ENCODE data around the gene SASH1. TPM values are rescaled to one million over a fixed set of nuclear protein-coding genes. Genes with fewer than 3 reads are reported as not detected.
"Not testable (repeated sequence)": the region's sequence is repeated elsewhere in the genome, so short reads cannot be mapped to it uniquely, and the experiment has no call there.

SASH1 gene
- total and polyA plus RNA-seq, 5 donors from 2014 or later, result 0.06 TPM; not detected in 4

DNA sequence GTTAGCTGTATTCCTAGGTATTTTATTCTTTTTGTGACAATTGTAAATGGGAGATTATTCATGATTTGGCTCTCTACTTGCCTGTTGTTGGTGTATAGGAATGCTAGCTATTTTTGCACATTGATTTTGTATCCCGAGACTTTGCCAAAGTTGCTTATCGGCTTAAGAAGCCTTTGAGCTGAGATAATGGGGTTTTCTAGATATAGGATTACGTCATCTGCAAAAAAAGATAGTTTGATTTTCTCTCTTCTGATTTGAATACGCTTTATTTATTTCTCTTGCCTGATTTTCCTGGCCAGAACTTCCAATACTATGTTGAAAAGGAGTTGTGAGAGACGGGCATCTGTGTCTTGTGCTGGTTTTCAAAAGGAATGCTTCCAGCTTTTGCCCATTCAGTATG is 241.0 kb downstream of the SASH1 start:
- H3K4me3 Mint-ChIP-seq, result no peak overlapping the region
- H3K9me3 ChIP-seq (ENCODE audit: control insufficient read depth in 2 of 2, low read length in 2 of 2), result no peaks in the 10 kb centered on the region
- no peak for DNase-seq
- H3K27ac ChIP-seq (ENCODE audit: insufficient read depth, low read length, poor library complexity, severe bottlenecking), result no peak overlapping the region
- peaks cover 5% of the 10 kb centered on the region for H3K36me3 Mint-ChIP-seq
- no peak overlapping the region for H3K4me3 ChIP-seq (ENCODE audit: low read depth, low read length)
- H3K36me3 ChIP-seq (ENCODE audit: control insufficient read depth, insufficient read depth, low read length), result no peaks in the 10 kb centered on the region
- no peaks in the 10 kb centered on the region for H3K4me1 Mint-ChIP-seq
- no peak overlapping the region for H3K27ac Mint-ChIP-seq
- peaks cover 8% of the 10 kb centered on the region for H3K27me3 ChIP-seq (ENCODE audit: control insufficient read depth, insufficient read depth, low read length)
- H3K27me3 Mint-ChIP-seq, result peaks cover 31% of the 10 kb centered on the region
- no peak for ATAC-seq (ENCODE audit: low read depth in 2 of 2)
- peaks cover 2 to 22% (median 10%) of the 10 kb centered on the region in 7 donors for H3K9me3 Mint-ChIP-seq
- H3K4me1 ChIP-seq (ENCODE audit: control insufficient read depth, insufficient read depth, low read length, poor library complexity, severe bottlenecking), result no peaks in the 10 kb centered on the region

DNA sequence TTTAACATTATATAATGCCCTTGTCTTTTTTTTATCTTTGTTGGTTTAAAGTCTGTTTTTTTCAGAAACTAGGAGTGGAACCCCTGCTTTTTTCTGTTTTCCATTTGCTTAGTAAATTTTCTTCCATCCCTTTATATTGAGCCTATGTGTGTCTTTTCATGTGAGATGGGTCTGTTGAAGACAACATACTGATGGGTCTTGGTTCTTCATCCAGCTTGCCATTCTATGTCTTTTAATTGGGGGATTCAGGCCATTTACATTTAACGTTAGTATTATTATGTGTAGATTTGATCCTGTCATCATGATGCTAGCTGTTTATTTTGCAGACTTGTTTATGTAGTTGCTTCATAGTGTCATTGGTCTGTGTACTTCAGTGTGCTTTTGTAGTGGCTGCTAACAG is 243.0 kb downstream of the SASH1 start:
- not testable (repeated sequence) for H3K9me3 ChIP-seq (ENCODE audit: control insufficient read depth in 2 of 2, low read length in 2 of 2); H3K27ac ChIP-seq (ENCODE audit: insufficient read depth, low read length, poor library complexity, severe bottlenecking); H3K4me1 Mint-ChIP-seq; H3K36me3 ChIP-seq (ENCODE audit: control insufficient read depth, insufficient read depth, low read length); H3K4me1 ChIP-seq (ENCODE audit: control insufficient read depth, insufficient read depth, low read length, poor library complexity, severe bottlenecking); H3K36me3 Mint-ChIP-seq; H3K27ac Mint-ChIP-seq; ATAC-seq (ENCODE audit: low read depth in 2 of 2); H3K4me3 Mint-ChIP-seq; H3K27me3 ChIP-seq (ENCODE audit: control insufficient read depth, insufficient read depth, low read length); DNase-seq; H3K4me3 ChIP-seq (ENCODE audit: low read depth, low read length)
- H3K27me3 Mint-ChIP-seq, result peaks cover 20% of the 10 kb centered on the region
- peaks cover 2 to 27% (median 10%) of the 10 kb centered on the region in 7 donors for H3K9me3 Mint-ChIP-seq

DNA sequence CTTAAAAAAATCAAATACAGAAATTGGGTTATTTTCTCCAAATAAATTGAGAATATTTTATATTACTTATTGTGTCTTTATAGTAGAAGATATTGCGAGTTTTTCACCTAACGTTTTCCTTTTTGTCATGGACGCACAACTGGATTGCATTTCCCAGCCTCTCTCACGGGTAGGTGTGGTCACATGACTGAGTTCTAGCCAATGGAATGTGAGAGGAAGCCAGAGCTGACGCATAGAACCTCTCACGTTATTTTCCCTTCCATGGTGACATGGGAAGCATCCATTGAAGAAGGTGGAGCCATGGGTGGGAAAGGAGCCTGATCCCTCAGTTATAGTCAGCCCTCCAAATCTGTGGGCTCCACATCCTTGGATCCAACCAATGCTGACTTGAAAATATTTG is 248.2 kb downstream of the SASH1 start:
- no peaks in the 10 kb centered on the region for H3K36me3 Mint-ChIP-seq
- no peaks in the 10 kb centered on the region for H3K4me1 Mint-ChIP-seq

DNA sequence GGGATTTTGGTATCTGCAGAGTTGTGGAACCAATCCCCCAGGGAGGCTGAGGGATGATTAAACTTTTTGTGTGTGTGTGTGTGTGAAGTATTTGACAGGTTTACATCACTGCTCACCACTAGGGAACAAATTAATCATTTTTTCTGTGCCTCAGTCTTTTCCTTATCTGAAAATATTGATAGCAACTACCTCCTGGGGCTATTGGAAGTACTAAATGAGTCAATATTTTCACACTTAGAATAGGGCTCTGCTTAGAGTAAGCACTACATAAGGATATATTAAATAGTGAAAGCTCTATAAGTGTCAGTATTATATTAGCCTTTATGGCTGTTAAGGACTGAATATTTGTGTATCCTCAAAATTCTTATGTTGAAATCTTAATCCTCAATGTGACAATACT is 249.0 kb downstream of the SASH1 start:
- Histone ChIP-seq H3K4me3 (ENCODE audit: low read depth, low read length) (no peak overlapping the region), H3K4me1 (ENCODE audit: control insufficient read depth, insufficient read depth, low read length, poor library complexity, severe bottlenecking) (no peaks in the 10 kb centered on the region), H3K27ac (ENCODE audit: insufficient read depth, low read length, poor library complexity, severe bottlenecking) (no peak overlapping the region), H3K36me3 (ENCODE audit: control insufficient read depth, insufficient read depth, low read length) (no peaks in the 10 kb centered on the region), H3K27me3 (ENCODE audit: control insufficient read depth, insufficient read depth, low read length) (no peaks in the 10 kb centered on the region), H3K9me3 (ENCODE audit: control insufficient read depth in 2 of 2, low read length in 2 of 2) (no peaks in the 10 kb centered on the region)
- Mint-ChIP-seq H3K36me3 (no peaks in the 10 kb centered on the region), H3K4me1 (no peaks in the 10 kb centered on the region), H3K27me3 (peaks cover 17% of the 10 kb centered on the region), H3K9me3 (peaks cover 0 to 5% (median 3%) of the 10 kb centered on the region in 7 donors), H3K27ac (no peak overlapping the region), H3K4me3 (no peak overlapping the region)
- DNase-seq (no peak), ATAC-seq (ENCODE audit: low read depth in 2 of 2) (no peak)

More for the DNA sequence above, 248.2 kb downstream of the SASH1 start:
- Histone ChIP-seq H3K27ac (ENCODE audit: insufficient read depth, low read length, poor library complexity, severe bottlenecking) (no peak overlapping the region), H3K27me3 (ENCODE audit: control insufficient read depth, insufficient read depth, low read length) (no peaks in the 10 kb centered on the region), H3K36me3 (ENCODE audit: control insufficient read depth, insufficient read depth, low read length) (no peaks in the 10 kb centered on the region), H3K9me3 (ENCODE audit: control insufficient read depth in 2 of 2, low read length in 2 of 2) (no peaks in the 10 kb centered on the region), H3K4me3 (ENCODE audit: low read depth, low read length) (no peak overlapping the region), H3K4me1 (ENCODE audit: control insufficient read depth, insufficient read depth, low read length, poor library complexity, severe bottlenecking) (no peaks in the 10 kb centered on the region)
- no peak for DNase-seq
- no peak for ATAC-seq (ENCODE audit: low read depth in 2 of 2)
- H3K9me3 Mint-ChIP-seq, result peaks cover 0 to 11% (median 5%) of the 10 kb centered on the region in 7 donors
- peaks cover 16% of the 10 kb centered on the region for H3K27me3 Mint-ChIP-seq
- H3K4me3 Mint-ChIP-seq, result no peak overlapping the region
- no peak overlapping the region for H3K27ac Mint-ChIP-seq

DNA sequence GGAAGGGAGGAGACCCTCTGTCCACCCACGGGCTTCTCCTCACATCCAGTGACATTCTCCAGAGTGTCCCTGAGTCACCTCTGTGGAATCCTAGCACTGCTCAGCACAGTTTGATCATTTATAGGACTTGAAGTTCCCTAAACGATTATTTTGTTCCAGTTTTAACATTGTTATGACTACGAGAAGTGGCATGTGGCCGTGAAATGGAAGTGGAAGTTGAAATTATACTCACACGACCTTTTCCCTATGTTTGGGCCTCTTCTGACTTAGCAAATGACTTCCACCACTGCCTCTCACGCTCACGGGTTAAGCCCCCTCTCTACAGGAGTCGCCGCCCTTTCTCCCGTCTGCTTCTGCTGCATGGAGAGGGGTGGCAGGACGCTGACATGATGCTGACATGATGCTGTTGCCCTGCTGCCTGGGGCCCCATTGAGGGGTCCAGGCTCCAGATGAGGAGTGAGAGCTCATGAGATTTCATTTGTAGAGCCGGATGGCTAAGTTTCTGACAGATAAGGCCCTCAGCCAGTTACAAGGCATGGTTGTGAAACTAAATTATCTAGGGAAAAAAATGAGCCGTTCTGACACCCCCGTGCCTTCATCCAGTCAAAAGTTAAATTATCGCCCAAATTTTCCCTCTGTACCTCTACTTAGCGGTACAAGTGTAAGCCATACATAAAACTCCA is 250.6 kb downstream of the SASH1 start:
- Histone ChIP-seq H3K36me3 (ENCODE audit: control insufficient read depth, insufficient read depth, low read length) (no peaks in the 10 kb centered on the region), H3K27me3 (ENCODE audit: control insufficient read depth, insufficient read depth, low read length) (peaks cover 3% of the 10 kb centered on the region), H3K4me1 (ENCODE audit: control insufficient read depth, insufficient read depth, low read length, poor library complexity, severe bottlenecking) (no peaks in the 10 kb centered on the region), H3K27ac (ENCODE audit: insufficient read depth, low read length, poor library complexity, severe bottlenecking) (no peak overlapping the region), H3K9me3 (ENCODE audit: control insufficient read depth in 2 of 2, low read length in 2 of 2) (no peaks in the 10 kb centered on the region), H3K4me3 (ENCODE audit: low read depth, low read length) (no peak overlapping the region)
- H3K36me3 Mint-ChIP-seq, result no peaks in the 10 kb centered on the region
- H3K4me3 Mint-ChIP-seq, result no peak overlapping the region
- no peak overlapping the region for H3K27ac Mint-ChIP-seq
- no peak for ATAC-seq (ENCODE audit: low read depth in 2 of 2)
- DNase-seq, result no peak
- peaks cover 26% of the 10 kb centered on the region for H3K27me3 Mint-ChIP-seq
- H3K9me3 Mint-ChIP-seq, result peaks cover 0 to 5% (median 1%) of the 10 kb centered on the region in 7 donors
- no peaks in the 10 kb centered on the region for H3K4me1 Mint-ChIP-seq

DNA sequence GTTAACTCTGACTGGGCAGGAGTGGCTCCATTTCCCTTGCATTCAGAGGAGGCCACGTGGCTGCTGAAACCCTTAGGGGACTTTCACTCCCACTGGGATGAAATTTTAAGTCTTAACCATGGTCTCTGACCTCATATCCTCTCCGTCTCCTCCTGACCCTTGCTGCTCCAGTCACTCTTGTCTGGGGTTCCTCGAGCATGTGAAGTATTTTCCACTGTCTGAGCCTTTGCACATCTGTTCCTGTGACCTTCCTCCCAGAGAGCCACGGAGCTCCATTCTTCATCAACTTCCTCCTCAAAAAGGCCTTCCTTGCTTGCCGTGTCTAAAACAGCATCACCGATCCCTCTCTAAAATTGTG is 251.2 kb downstream of the SASH1 start:
- Mint-ChIP-seq H3K4me3 (no peak overlapping the region), H3K27me3 (peaks cover 22% of the 10 kb centered on the region), H3K4me1 (no peaks in the 10 kb centered on the region), H3K36me3 (no peaks in the 10 kb centered on the region), H3K27ac (no peak overlapping the region), H3K9me3 (peaks cover 0 to 5% (median 1%) of the 10 kb centered on the region in 7 donors)
- Histone ChIP-seq H3K4me1 (ENCODE audit: control insufficient read depth, insufficient read depth, low read length, poor library complexity, severe bottlenecking) (no peaks in the 10 kb centered on the region), H3K4me3 (ENCODE audit: low read depth, low read length) (no peak overlapping the region), H3K27ac (ENCODE audit: insufficient read depth, low read length, poor library complexity, severe bottlenecking) (no peak overlapping the region), H3K27me3 (ENCODE audit: control insufficient read depth, insufficient read depth, low read length) (peaks cover 3% of the 10 kb centered on the region), H3K36me3 (ENCODE audit: control insufficient read depth, insufficient read depth, low read length) (no peaks in the 10 kb centered on the region), H3K9me3 (ENCODE audit: control insufficient read depth in 2 of 2, low read length in 2 of 2) (no peaks in the 10 kb centered on the region)
- DNase-seq (no peak), ATAC-seq (ENCODE audit: low read depth in 2 of 2) (no peak)

DNA sequence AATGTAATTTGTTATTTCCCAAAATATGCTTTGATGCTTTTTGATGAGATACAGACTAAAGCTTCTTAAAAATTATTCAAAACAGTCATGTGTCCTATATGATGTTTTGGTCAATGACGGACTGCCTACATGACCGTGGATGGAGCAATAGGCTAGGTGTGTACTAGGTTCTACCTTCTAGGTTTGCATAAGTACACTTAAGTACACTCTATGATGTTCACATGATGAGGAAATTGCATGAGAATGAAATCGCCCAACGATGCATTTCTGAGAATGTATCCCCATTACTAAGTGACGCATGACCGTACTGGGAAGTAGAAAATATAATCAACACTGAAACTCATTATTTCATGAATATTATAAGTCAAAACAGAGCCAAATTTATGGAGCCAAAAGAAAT is 252.9 kb downstream of the SASH1 start:
- Histone ChIP-seq H3K9me3 (ENCODE audit: control insufficient read depth in 2 of 2, low read length in 2 of 2) (no peaks in the 10 kb centered on the region), H3K36me3 (ENCODE audit: control insufficient read depth, insufficient read depth, low read length) (no peaks in the 10 kb centered on the region), H3K27me3 (ENCODE audit: control insufficient read depth, insufficient read depth, low read length) (peaks cover 3% of the 10 kb centered on the region), H3K4me1 (ENCODE audit: control insufficient read depth, insufficient read depth, low read length, poor library complexity, severe bottlenecking) (no peaks in the 10 kb centered on the region), H3K4me3 (ENCODE audit: low read depth, low read length) (no peak overlapping the region), H3K27ac (ENCODE audit: insufficient read depth, low read length, poor library complexity, severe bottlenecking) (no peak overlapping the region)
- ATAC-seq (ENCODE audit: low read depth in 2 of 2) (no peak), DNase-seq (no peak)
- peaks cover 0 to 3% (median 0%) of the 10 kb centered on the region in 7 donors for H3K9me3 Mint-ChIP-seq
- H3K27ac Mint-ChIP-seq, result no peak overlapping the region
- H3K4me3 Mint-ChIP-seq, result no peak overlapping the region
- no peaks in the 10 kb centered on the region for H3K4me1 Mint-ChIP-seq
- no peaks in the 10 kb centered on the region for H3K36me3 Mint-ChIP-seq
- H3K27me3 Mint-ChIP-seq, result peaks cover 22% of the 10 kb centered on the region

DNA sequence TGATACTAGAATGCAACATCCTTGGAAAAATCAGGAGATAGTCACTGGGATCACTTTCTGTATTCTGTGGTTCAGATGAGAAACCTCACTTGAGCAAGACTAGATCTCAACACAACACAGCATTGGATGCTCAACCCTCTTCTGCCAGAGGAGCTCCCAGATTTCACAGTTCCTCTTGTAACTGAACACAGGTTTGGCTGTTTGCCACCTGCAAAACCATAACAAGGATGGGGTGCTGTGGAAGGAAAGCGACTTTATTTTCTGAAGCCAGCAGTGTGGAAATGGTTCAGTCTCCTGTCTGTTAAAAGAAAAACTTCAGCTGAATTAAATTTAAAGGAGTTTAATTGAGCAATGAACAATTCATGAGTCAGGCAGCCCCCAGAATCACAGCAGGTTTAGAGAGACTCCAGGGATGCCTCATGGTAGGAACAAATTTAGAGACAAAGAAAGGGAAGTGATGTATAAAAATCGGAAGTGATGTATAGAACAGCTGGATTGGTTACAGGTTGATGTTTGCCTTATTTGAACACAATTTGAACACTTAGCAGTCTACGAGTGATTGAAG is 254.3 kb downstream of the SASH1 start:
- H3K36me3 ChIP-seq (ENCODE audit: control insufficient read depth, insufficient read depth, low read length), result no peaks in the 10 kb centered on the region
- no peak overlapping the region for H3K27ac ChIP-seq (ENCODE audit: insufficient read depth, low read length, poor library complexity, severe bottlenecking)
- peaks cover 0 to 7% (median 5%) of the 10 kb centered on the region in 7 donors for H3K9me3 Mint-ChIP-seq
- H3K27ac Mint-ChIP-seq, result no peak overlapping the region
- ATAC-seq (ENCODE audit: low read depth in 2 of 2) (no peak), DNase-seq (no peak)
- H3K4me1 Mint-ChIP-seq, result no peaks in the 10 kb centered on the region
- H3K4me3 ChIP-seq (ENCODE audit: low read depth, low read length), result no peak overlapping the region
- peaks cover 0 to 2% of the 10 kb centered on the region in 2 experiments for H3K9me3 ChIP-seq (ENCODE audit: control insufficient read depth in 2 of 2, low read length in 2 of 2)
- no peaks in the 10 kb centered on the region for H3K4me1 ChIP-seq (ENCODE audit: control insufficient read depth, insufficient read depth, low read length, poor library complexity, severe bottlenecking)
- no peaks in the 10 kb centered on the region for H3K36me3 Mint-ChIP-seq
- H3K4me3 Mint-ChIP-seq, result no peak overlapping the region
- H3K27me3 Mint-ChIP-seq, result peaks cover 22% of the 10 kb centered on the region
- peaks cover 3% of the 10 kb centered on the region for H3K27me3 ChIP-seq (ENCODE audit: control insufficient read depth, insufficient read depth, low read length)
